Stimulated activated CD4-positive, alpha-beta T cell treated with anti-CD3 and anti-CD28 coated beads, TNF-alpha, amount 100 ng/mL, for 48 hours (primary cell): ENCODE results near the gene CCNA2.

ENCODE experiments used
- DNase-seq, 3 donors: peaks; one replicate each; pipeline ENCODE4 v3.0.0-alpha.2; 2020; ENCODE audit warnings: low read depth in 3 of 3

Gene CCNA2

DNA sequence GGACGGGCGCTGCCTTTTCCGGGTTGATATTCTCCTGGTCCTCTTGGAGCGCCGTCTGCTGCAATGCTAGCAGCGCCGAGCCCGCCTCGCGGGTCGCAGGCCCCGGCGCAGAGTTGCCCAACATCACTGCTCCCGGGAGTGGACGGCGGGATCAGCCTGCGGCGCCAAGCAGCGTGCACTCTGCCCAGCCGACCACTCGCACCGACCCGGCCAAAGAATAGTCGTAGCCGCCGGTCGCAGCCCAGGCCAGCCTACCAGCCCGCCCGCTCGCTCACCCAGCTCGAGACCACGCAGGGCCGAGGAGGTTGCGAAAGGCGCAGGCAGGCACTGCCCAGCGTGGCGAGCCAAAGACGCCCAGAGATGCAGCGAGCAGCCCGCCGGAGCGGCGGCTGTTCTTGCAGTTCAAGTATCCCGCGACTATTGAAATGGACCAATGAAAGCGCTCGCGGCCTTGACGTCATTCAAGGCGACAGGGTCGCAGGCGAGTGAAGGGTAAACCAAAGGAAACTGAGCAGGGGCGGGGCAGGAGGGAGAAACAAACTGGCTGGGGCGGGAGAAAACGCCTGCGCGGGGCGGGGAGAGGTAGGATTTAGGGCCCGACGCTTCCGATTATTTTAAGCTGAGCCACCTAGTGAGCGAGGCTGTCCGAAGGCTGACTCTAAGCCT is at the start of gene CCNA2:
CCNA2 (minus strand) TSS at position 379 of the 666 bp plus-strand sequence; CDS start at position 124, 255 bp downstream.
- DNase-seq, result peak; percentile 94

DNA sequence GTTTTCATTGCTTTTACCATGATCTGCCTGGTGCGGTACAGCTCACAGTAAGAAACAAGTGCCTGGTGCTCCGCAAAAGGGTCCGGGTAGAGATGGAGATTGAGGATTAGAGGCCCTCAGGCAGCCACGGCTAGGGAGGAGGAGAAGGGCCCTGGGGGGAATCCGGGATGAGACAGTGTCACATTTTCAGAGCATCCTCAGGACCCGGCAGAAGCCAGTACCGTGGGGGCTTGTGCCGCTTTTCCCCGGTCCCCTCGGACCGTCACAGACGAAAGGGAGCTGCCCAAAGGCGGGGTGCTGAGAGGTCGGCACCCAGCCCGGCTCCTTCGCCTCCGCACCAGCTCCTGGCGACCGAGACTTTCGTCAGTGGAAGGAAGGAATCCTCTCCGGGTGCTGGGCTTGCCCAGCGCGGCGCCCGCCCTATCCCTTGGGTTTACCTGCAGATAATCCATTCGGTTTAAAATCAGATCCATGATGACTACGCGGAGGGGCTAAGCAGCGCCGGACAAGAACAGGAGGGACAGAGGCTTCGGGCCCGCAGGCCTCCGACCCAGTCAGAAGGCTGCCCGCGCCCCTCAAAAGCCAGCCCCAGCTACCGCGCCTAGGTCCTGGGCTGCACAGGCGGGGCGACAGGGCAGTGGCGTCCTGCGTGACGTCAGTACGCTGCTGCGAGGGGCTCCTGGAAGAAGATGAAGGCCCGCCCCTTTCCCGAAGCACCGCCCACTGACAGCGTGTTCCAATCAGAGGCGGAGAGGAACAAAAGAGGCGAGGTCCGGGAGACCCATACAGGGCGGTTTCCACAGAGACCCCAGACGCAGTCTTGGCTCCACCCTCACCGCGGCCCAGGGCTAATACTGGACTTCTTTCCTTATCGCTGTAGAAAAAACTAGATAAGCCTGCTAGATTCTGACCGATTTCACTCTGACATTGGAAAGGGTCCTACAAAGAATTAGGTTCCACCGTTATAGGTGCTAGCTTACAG is 46.4 kb upstream of the CCNA2 start, which contains the start of gene BBS7:
BBS7 (minus strand) TSS at position 634 of the 982 bp plus-strand sequence; CDS start at position 473, 161 bp downstream.
- peak; percentile 92 to 98 (median 94) for DNase-seq

DNA sequence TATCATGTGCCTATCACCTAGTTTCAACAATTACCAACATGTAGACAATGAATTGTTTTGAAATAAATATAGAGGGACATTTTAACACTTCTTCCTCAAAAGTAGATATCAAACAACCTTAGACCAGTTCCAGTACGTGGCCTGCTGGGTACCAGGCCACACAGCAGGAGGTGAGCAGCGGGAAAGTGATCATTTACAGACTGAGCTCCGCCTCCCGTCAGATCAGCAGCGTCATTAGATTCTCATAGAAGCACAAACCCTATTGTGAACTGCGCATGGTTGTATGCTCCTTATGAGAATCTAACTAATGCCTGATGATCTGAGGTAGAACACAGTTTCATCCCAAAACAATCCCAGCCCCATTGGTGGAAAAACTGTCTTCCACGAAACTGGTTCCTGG is 40.1 kb upstream of the CCNA2 start:
- no peak for DNase-seq

DNA sequence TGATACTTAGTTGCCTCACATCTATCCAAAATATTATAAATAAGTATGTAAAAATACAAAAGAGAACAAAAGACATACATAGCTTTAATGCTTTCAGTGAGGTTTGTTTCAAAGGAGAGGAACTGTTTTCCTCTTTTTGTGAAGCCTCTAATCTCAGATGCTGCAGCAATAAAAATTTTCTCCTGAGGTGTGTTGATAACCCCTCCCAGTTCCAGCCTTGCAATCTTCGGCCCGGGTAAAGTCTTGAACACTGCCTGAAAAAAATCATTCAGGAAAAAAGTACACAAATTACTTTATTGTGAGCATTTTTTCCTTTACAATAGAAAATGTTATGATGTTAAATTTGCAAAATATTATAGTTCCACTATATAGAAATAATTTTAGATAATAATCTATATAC is 37.7 kb upstream of the CCNA2 start:
- DNase-seq, result no peak

DNA sequence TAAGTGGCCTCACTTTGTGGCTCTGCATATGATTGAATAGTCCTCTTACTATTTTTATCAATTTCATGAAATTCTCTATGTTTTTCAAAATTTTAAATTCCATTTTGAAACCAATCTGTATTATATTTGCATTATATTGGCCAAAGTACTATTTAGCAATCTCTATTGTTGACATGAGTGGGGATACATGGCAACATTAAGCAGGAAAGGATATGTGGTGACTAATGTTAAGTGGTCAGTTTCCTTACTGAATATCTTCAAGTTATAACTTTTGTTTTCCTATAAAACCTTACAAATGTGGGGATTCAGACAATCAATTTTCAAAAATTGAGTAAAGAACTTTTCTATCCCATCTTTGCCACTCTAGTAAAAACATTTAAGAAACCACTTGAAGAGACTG is 36.4 kb upstream of the CCNA2 start:
- no peak for DNase-seq

DNA sequence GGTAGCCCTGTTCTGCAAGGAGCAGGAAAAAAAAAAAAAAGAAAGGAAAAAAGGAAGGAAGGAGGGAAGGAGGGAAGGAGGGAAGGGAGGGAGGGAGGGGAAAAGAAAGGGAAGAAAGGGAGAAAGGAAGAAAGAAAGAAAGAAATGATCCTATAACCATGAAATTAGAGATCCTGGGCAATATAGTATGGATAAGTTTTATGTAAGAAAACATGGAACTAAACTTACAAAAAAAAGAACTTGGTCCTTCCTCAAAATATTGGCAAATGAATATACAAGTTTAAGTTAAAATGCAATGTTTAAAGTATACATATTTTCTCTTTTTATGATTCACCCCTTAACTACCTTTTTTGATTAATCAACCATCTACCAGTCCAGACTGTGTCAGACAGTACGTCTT is 27.7 kb upstream of the CCNA2 start:
- DNase-seq, result no peak

DNA sequence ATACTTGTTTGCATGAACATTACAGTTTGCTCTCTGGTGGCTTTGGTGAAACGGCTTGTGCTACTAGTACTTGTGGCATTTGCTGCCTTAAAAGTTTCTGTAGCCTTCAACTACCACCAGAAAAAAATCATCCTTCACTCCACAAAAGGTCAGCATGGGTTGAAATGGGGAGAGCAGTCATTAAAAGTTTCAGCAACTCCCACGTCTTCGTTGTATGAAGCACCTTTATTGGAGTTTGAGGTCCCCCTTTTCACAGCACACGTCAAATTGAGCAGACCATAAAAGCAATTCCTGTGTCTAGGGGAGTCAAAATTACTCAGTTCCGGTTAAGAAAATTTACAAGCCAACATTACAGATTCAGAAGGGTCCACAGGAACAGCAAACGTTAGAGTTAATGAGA is 23.0 kb upstream of the CCNA2 start:
- no peak for DNase-seq

DNA sequence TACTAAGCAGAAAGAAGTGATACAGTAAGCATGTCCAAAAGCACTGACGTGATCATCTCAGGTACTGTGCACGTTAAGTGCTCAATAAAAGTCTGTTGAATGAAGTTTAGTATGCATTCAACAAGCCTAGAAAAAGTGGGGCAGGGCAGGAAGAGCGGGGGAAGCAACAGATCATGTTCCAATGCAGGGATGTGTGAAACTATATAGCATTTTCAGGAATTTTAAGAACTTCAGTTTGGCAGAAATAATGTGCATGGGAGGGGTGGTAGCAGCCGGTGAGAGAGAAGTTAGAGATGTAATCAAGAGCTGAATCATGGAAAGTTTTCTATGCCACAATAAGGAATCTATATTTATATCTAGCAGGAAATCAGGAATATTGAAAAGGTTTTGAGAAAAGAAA is 19.2 kb upstream of the CCNA2 start:
- no peak for DNase-seq

DNA sequence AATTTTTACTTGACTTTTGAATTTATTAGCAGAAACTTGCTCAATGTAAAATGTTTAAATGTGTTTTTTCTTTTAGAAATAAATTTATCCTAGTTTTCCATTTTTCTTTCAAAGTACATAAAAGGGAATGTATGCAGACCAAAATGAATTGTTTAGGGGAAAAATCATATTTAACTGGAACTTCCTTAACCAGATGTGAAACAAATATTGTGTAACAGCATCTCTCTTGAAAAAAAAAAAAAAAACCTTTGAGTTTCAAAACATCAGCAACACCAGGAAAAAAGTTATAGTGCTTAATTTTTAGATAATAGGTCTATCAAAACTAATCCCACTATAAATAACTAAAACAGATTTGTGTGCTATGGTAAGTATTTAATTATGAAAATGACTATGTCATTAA is 14.5 kb upstream of the CCNA2 start:
- no peak for DNase-seq

DNA sequence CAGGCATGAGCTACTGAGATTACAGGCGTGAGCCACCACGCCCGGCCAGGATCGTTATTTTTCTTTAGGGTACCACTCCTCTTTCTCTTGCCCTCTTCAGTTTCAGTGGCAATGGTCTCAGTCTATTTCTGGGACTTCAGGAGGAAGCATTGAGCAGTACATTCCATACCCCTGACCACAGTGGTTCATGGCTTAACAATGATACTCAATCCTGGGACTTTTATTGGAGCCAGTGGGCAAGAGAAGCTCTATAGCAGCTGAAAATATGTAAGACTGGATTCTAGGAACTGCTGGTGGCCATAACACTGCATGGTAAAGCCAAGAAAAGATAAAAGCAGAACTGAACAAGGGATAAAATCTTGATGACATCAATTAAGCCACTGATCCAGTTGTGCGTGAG is 5.8 kb upstream of the CCNA2 start:
- no peak for DNase-seq

DNA sequence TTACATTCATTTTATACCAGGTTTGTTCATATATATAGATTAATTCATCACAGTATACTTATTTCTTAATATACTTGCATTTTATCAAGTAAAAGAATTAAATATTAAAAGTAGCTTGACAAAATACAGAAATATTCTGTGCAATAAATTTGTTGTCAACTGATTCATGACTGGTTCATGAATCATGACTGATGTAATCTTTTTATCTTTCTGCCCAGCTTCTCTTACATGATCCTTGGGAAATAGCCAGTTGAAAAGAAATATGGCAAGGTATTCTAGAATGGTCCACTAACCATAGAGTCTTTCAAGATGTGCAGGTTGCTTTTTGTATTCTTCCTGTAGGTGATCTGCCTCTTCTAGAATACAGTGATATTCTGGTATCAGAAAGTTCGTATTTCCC is 4.2 kb upstream of the CCNA2 start:
- no peak for DNase-seq

DNA sequence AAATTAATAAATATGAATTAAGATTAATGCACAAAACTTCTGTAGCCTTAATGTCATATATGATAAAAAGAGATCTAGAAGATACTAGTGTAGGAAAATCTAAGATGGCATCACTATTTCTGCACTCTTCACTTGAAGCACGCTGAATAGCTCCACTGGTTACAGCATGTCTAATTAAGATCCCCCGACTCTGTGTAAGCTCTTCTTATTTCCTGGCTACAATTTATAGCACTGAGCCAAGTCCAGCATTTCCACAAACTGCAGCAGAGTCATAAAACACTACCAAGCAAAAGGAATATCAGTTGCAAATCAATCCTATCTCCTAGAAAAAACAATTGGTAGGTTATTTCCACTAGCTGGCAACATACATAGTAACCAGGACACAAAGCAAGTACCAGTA is 1.3 kb upstream of the CCNA2 start:
- DNase-seq, result no peak

DNA sequence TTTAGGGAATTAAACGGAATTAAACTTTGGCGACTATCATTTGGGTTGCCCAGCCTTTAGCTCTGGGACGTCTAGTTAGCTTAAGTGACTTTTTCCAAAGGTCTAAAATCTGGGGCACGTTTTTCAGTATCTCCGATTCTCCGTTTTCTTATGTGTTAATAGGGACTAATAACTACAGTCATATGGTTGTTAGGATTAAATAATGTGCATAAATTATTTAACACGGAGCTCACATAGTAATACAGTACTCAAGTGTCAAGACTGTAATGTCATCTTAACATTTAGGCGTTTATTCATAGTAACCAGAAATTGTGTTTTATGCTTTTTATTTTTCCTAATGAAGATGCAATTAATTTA is 466 bp upstream of the CCNA2 start:
- no peak for DNase-seq

DNA sequence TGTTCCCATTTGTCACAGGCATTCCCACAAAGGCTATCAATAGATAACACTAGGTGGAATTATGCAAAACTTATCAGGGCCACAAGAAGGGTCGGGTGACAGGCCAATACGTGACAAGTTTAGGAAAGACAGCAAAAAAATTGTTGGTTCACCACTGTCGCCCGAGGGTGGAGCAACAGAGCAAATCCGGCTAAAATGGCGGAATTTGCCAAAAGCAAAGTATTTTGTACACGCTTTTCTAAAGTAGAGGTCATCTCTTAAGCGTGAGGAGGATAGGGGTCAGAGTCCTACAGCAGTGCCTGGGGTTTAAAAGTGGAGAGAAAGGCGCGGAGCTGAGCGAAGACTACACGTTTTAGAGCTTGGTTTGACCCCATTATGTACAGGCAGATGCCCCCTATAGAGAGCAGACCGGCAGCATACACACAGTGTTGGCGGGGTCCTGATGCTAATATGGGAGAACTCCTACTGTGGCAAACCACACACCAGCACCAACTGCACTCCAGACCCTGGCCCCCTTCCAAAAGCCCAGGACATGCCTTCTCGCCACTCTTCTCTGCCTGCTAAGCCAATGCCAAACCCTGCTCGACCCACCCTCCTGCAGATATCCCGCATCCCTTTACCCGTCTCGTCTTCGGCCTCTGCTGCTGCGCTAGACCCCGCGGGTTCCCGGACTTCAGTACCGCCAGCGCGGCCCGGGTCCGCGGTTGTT is 733 bp downstream of the CCNA2 start:
- peak; percentile 9 to 35 (median 16) for DNase-seq

DNA sequence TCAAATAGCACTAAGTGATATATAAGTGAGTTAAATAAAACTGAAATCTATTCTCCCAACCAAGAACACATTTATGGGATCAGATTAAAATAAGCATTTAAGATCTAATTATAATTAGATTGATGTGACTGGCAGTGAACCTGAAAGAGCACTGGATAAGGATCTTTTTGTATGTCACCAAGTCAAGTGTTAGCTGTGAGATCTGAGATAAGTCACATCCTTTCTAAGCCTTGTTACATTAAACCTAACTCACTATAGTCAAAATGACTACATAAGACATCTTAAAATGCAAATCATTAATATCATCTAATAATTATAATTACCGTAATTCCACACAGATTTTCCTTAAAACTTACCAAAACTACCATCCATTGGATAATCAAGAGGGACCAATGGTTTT is 1.6 kb downstream of the CCNA2 start:
- DNase-seq, result no peak

DNA sequence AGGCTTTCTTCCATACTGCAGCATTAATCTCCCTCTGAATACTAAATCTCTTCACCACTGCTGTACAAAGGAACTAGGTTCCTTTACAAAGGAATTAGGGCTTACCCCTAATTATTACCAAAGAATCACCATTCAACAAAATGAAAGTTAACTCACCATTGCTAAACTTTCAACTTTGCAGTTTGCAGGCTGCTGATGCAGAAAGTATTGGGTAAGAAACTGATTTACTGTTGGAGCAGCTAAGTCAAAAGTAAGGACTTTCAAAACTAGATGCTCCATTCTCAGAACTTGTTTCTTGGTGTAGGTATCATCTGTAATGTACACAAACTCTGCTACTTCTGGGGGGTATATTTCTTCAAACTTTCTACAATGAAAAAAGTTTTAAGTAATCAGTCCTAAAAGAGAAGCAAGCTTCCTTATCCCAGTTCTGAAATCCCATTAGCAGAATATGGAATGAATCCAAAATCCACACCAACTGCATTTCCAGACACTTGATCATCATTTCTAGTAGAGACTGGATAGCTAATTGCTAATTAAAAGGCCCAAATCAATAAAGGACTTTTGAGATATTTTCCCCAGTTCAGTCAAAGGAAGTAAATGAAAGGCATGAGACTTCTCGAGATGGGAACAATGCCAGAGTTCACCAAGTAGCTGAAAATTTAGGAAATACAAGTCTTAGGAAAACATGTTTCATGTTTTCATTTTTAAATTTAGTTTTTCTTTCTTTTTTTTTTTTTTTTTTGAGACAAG is 4.3 kb downstream of the CCNA2 start:
- DNase-seq, result no peak

DNA sequence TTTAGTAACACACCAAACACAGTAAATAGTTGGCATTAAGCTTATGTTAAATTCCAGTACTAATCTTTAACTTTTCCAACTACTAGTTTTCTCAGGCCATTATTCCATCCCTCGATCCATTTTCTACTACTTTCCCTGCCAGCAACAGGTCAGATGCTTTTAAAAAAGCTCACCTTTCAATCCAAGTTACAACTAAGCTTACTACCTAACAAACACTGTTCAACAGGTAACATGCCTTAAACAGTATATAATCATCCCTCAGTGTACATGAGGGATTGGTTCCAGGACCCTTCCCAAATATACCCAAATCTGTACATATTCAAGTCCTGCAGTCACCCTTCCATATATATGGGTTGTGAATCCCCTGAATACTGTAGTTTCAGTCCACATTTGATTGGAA is 5.5 kb downstream of the CCNA2 start:
- no peak for DNase-seq

DNA sequence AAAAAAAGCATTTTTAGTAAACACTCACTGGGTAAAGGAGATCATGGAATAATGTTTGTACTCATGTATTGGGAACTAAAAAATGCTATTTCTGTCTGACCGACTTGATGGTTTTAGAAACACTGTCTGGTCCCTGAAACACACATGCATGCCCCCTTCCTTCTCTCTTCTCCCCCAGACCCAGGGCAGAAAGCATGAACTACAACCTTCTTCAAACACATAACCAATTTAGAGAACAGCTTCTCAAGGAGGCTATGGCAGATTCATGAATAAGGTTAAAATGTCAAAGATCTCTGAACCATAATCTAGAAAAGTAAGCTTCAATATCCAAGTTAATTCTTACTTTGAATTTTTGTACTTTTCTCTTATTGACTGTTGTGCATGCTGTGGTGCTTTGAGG is 6.0 kb downstream of the CCNA2 start:
- no peak for DNase-seq

DNA sequence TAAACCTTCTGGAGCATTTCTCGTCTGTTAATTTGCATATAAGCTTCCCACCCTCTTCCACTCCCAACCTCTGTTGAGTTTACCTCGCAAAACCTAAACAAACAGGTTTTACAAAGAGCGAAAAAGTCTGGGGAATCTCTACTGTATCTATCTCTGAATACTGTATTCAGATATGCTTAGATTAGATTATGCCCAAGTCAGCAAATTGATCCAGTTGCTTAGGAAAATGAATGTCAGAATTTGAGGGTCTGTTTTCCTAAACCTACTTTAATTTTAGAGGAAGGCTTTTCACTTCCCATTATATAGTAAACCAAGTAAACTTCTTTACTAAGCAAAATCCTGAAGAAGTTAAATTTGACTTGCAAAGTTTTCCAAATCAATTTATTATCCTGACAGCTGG is 6.7 kb downstream of the CCNA2 start:
- no peak for DNase-seq

DNA sequence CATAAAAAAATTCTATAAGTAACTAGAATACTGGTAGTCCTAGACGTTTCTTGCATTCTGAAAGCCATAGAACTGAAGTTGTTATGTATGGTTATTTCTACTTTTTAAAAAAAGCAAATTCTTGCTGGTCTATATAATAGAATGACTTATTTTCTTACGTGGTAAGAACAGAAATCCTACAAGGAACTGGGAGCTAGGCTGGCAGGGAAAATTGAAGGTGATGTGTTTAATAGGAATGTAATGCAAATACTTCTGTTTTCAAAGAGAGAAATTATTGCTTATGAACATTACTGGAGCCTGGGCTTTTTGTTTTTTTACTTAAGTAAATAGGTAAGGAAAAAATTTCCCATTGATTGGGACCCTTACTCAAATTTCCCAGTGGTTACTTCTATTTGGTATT is 8.9 kb downstream of the CCNA2 start:
- no peak for DNase-seq

DNA sequence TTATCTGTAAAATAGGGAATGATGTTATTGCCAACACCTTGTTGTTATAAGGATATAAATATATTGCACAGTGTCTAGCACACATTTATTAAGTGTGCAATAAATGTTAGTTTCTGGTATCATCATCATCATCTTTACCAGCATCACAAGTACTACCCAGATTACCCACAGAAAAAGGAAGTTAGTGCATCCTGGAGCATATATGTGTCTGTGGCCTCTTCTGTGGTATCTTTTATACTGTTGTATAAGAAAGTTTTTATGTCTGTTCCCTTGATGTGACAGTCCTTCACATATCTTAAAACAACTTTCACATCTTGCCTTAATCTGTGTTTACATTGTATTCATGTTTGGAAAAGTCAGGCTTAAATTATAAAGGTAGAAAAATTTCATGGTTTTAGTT is 12.6 kb downstream of the CCNA2 start:
- no peak for DNase-seq

DNA sequence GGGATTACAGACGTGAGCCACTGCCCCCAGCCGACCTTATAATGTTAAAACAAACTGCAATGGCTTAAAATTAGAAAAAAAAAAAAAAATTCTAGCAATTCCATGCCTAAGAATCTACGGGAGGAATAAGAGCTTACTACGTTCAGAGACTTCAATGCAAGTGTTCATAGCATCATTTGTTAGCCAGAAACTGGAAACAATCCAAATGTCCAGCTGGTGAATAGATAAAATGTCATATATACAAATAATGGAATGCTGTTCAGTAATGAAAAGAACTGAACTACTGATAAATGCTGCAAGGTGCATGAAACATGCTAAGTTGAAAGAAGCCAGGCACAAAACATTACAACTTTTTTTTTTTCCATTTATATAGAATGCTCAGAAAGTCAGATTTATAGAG is 17.3 kb downstream of the CCNA2 start:
- no peak for DNase-seq
